GM19397 (cell line): ENCODE results near the gene NFYB.
A peak's percentile ranks its signal among the peaks of the same experiment; 100 is the strongest.
"Not testable (repeated sequence)": the region's sequence is repeated elsewhere in the genome, so short reads cannot be mapped to it uniquely, and the experiment has no call there.

Source experiments
- ATAC-seq: cut with Tn5 transposase; IDR thresholded peaks from one replicate; pipeline ENCODE4 v1.9.1; 2021; ENCODE audit warnings: mild to moderate bottlenecking, moderate library complexity; ENCODE audit not compliant: unreplicated experiment

Gene NFYB

DNA sequence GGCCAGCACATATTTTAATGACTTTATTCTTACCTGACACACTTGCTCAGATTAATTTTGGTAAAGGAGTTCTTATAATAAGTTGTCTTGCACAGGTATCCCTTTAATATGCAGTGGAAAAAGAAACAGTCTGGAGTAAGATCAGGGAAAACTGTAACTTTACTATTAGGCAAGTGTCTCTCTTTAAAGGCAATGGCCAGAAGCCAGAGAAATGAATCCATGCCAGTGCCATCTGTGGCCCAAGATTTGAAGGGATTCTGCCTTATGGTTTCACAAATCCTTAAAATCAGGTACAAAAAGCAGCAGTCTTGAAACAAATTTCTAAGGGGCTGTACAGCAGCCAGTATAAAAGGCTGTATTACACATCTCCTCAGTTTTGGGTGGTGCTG, 22.4 kb downstream of the NFYB start:
- ATAC-seq = no peak

DNA sequence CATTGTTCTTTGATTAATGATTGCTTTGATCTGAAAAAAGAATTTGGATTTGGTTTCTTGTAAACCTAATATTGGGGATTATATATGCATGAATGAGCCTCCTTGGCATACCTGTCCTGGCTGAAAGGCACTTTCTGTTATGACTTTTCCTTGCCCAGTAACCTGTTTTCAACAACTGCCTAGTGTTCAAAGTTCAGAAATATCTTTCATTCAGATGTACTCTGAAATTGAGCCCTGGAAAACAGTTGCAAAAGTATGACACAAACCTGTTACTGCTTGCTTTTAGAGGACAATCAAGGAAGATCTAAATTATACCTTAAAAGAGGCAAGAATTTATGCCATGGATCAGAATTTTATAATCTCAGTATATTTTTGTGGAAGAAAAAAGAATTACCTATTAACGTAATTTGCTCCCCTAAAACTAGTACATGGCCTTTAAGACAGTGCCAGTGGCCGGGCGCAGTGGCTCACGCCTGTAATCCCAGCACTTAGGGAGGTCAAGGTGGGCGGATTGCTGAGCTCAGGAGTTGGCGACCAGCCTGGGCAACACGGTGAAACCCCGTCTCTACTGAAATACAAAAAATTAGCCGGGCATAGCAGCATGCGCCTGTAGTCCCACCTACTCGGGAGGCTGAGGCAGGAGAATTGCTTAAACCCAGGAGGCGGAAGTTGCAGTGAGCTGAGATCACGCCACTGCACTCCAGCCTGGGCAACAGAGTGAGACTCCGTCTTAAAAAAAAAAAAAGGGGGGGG, 23.0 kb downstream of the NFYB start:
- ATAC-seq = not testable (repeated sequence)

DNA sequence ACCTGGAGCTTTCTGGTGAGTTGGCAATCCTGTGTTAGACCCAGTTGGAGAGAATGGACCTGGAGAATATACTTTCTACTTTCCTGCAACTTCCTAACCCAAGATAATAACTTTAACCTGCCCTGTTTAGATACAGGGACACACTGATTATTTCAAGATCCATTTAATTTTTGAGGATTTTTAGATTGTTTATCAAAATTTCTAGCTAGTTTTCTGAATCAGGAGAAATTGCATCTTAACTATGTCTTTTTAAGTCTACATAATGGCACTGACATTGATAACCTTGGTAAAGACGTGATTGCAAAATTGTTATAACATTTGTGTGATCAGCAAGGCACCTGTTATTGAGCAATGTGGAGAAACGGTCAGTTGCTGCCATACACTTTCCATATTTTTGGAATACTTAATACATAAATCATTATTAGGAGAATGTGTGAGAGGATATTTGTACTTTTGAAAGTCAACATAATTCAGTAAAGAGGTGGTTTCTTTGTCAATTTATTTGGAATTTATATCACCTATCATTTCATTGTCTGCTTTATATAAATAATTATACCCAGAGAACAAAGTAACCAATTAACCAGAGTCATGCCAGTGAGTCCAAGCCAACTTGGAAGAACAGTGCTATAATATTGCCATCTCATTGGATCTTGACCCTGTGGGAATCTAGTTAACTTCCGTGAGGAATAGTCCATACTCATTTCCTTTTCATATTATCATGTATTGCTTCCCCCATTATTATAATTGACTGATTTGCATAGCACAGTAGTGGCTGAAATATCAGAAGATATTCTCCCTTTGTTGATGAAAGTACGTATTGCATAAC, 28.4 kb downstream of the NFYB start:
- no peak for ATAC-seq

DNA sequence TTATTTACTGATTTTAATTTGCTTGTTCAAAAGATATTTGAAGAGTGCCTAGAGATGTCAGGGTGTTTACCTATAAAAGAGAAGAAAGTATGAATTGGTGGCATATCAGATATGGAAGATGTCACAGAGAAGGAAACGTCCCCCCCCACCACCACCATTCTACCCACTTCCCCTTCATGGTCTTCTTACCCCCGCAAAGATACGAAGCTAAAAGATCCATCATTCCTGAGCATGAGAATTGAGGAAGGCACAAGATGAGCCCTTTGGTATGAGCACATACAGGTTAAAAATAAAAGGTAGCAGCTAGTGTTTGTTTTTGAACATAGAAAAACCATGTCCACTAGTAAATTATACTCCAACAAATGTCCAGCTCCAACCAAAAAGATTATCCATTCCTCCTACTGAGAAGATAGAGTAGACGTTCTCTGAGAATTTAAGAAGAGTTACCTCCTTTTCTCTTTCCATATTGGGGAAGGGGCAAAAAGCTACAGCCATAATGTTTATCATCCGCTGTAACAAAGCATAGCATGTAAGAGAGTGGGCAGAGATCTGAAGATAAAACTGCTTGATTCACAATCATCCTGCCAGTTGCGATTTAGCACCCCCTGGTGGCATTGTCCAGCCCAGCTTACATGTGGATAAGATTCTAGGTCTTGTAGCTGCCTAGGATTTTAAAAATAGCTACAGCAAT, 29.1 kb downstream of the NFYB start:
- ATAC-seq = peak; percentile 73

DNA sequence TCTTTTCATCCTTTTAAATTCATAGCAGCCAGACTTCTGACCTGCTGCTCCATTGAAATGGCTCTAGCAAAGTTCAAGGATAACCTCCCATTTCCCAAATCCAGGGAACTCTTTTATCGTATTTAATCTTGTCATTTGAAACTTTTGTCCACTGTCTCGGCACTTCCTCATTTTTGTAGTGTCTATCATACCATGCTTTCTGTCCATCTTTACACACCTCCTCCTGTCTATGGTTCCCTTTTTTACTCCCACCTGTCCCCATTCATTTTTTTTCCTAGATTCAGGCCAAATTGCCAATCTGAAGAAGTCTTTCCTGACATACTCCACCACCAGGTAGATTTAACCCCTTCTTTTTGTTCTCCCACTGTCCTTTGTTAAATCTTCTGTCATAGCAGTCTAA, 31.0 kb downstream of the NFYB start:
- no peak for ATAC-seq

DNA sequence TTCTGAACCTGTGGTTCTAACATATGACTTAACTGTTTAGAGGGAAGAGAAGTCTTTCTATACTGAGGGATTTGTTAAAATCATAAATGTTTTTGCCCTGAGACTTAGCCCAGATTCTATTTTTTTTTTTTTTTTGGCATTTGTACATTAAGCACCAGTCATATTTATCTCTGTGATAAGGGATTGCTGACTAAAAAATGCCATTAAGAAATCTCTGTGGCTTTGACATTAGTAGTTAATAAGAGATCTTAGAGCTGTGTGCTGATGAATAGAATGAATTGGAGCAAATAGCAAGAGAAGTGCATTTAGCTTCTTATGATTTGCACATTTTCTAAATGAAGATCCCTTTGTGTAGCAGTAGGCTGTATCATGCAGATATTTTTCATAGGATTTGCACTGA, 32.5 kb downstream of the NFYB start:
- no peak for ATAC-seq

DNA sequence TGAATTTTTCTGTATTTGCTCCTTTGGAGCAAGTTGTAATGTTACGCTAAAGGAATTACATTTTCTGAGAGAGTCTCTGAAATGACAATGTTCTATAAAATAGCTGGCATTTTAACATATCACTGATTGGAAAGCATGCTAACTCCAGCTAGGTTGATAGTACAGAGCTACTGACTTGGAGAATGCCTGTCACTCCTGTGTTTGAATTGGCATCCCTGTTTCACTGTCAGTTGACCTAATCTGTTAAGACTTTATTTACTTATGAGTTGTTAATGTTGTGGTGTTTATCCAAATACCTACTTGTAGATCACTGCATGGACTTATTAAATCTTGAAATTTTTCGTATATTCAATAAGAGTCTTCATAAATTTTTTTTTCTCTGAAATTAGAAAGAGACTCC, 40.1 kb downstream of the NFYB start:
- ATAC-seq = no peak

DNA sequence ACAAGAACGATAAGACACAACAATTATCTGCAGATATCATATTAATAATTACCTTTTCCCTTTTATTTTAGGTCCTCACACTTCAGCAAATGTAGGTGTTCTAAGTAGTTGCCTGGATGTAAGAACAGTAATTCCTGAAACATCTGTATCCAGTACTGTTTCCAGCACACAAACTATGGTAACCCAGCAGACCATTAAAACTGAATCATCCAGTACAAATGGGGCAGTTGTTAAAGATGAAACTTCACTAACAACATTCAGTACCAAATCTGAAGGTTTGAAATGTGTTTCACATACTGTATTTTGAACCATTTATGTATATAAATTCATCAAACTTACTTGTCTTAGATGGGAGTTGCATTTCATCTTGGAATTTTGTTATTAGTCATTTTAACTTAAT, 42.7 kb downstream of the NFYB start:
- no peak for ATAC-seq

DNA sequence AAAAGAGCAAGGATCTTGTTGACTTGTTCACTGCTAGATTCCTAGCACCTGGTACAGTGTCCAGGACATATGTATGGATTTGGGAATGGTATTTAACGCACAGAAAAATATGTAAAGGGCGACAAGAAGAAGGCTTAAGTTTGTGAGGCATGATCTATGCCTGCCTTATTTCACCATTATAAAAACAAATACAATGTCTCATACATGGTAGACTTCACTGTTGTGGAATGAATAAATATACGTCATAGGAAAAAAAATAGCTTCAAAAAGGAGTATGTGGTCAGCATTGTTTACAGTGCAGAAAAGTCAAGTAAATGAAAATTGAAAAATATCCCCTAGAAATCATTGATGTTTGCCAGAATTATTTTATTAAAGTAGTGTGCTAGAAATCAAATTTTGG, 43.7 kb downstream of the NFYB start:
- no peak for ATAC-seq

DNA sequence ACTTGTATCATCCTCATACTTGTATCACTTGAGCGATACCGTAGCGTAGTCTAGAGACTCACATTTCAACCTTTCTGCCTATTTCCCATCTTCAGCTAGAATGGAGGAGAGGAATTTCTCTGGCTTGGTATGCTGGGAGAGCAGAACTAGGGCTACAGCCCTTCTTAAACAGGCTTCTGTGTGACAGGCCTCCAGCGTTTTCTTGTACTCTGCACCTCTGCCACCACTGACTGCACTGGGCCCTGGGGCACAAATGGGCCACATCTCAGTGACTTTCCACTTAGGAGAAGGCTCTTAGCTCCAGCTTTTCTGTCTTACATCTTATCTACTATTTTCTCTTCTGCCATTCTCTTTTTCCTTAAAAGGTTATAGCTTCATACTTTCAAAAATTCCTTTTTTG, 46.9 kb downstream of the NFYB start:
- ATAC-seq = no peak

DNA sequence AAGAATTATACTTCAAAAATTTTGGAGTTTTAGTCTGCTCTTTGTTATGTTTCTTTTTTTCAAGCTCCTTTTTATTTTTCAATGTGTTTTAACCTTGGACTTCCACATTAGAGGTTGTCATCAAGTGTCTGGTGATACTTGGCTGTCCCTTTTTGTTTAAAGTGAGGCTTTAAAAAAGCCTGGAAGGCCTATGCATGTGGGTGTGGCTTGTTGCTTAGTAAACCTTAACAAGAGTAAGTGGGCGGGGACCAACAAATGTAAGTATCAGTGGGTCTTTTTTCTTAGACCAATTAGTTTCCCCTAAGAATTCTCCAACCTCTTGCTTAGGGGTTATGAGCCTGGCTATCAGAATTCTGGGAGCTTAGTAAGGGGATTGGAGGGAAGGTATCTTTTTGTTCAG, 47.3 kb downstream of the NFYB start:
- no peak for ATAC-seq

DNA sequence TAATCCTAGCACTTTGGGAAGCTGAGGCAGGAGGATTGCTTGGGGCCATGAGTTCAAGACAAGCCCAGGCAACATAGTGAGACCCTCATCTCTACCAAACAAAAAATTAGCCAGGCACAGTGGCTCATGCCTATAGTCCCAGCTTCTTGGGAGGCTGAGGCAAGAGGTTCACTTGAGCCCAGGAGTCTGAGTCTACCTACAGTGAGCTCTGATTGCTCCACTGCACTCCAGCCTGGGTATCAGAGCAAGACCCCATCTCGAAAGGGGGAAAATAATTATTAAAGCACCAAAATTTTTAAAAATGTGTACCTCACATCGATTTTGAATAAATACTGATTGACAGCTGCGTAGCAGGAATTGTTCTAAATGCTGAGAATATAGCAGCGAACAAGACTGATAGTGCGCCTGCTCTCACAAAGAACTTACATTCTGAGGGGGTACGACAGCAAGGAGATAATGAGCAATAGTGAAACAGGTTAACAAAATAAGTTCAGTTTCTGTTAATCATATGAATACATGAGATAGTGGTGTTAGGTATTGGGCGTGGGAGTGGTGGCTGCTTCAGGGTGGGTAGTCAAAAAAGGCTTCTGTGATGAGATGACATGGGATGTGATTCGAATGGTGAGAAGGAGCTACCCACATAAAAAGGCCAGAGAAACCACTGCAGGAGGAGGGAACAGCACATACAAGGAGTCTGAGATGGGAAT, 54.1 kb downstream of the NFYB start:
- no peak for ATAC-seq

DNA sequence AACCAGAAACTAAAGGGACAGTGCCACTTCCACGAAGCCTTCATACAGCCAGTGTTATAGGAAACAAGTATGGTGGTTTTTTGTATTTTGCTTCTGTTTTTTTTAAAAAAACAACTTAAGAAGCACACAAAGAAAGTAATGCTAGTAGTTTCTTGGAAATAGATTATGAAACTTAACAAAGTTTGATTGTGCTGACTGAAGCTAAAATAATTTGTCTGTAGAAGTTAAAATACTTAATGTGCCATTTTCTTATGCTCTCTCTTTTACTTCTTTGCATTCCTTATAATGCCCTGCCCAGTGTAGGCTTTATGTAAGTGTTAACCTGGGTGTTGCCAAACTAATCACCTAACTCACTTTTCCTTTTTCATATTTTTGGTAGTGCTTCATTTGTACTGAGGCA, 57.2 kb downstream of the NFYB start:
- ATAC-seq = no peak

DNA sequence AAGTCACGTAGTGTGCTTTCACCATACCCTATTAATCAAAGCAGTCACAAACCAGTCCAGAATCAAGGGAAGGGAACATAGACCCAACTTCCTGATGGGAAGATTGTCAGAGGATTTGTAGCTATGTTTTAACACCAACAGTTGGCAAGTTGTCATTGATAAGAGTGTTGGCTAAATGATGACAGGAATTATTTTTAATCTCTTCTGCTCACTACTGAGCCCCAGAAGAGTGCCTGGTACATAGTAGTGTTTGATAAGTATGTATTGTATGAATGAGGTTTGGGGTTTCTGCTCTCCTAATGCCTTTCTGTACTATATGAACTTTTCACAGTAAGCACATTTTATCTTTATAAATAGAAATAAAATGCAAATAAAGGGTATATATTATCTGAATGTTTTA, 59.0 kb downstream of the NFYB start:
- no peak for ATAC-seq

DNA sequence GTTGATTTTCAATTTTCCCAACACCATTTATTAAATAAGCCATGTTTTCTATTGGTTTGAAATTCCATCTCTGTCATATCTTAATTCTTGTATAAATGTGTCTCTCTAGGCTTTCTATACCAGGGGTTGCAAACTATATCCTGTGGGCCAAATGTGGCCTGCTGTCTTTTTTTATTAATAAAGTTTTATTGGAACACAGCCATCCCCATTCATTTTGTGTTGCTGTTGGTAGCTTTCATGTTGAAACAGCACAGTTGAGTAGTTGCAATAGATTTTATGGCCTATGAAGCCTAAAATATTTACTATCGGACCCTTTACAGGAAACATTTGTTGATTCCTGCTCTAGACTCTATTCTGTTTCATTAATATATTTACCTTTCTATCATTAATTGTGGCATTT, 64.3 kb downstream of the NFYB start:
- no peak for ATAC-seq

DNA sequence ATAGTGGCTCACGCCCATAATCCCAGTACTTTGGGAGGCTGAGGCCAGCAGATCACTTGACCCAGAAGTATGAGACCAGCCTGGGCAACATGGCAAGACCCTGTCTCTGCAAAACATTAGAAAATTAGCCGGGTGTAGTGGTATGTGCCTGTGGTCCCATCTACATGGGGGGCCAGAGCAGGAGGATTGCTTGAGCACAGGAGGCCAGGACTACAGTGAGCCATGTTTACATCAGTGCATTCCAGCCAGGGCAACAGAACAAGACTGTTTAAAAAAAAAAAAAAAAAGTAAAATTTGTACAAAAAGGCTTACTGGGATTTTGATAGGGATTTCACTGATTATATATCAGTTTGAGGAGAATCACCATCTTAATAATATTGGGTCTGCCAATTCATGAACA, 65.9 kb downstream of the NFYB start:
- ATAC-seq = no peak
